GM19239 (cell line): ENCODE results near the gene OR9Q1.
"Not testable (repeated sequence)": the region's sequence is repeated elsewhere in the genome, so short reads cannot be mapped to it uniquely, and the experiment has no call there.

ENCODE experiments used
- DNase-seq: peaks from one replicate; pipeline ENCODE4 v3.0.0; 2011; ENCODE audit warnings: low spot score; ENCODE audit not compliant: insufficient read length
- FAIRE-seq: peaks from 2 replicates; lab custom pipeline; 2011; peaks lifted over from hg19 to GRCh38; lab: Jason Lieb, UNC

OR9Q1 gene

DNA sequence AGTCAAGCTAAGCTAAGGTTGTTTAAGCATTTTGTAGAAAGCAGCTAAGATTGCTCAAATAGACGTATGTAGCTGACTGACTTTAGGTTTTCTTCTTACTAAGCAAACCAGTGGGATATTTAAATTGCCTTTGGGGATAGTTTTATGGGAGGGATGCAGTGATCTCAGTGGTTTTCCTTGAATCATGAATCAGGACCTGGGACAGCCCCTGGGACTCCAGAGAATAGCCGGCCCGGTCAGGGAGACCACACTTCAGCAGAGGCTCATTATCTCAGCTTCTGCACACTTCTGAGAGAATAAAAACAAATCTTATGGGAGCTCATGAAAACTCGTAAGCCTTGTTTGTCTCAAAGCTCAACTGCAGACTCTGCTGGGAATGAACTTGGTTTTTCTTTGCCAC is 101.8 kb downstream of the OR9Q1 start, which contains the start of gene OR9I1:
Gene OR9I1, minus strand, starts transcription at position 62 of the 400 bp plus-strand sequence. CDS start 6,086 bp downstream, outside the sequence.
- FAIRE-seq: no peak
- no peak for DNase-seq

GRCh38 chr11:58127350-58127749 is 103.7 kb downstream of the OR9Q1 start:
- DNase-seq (no peak), FAIRE-seq (no peak)

DNA sequence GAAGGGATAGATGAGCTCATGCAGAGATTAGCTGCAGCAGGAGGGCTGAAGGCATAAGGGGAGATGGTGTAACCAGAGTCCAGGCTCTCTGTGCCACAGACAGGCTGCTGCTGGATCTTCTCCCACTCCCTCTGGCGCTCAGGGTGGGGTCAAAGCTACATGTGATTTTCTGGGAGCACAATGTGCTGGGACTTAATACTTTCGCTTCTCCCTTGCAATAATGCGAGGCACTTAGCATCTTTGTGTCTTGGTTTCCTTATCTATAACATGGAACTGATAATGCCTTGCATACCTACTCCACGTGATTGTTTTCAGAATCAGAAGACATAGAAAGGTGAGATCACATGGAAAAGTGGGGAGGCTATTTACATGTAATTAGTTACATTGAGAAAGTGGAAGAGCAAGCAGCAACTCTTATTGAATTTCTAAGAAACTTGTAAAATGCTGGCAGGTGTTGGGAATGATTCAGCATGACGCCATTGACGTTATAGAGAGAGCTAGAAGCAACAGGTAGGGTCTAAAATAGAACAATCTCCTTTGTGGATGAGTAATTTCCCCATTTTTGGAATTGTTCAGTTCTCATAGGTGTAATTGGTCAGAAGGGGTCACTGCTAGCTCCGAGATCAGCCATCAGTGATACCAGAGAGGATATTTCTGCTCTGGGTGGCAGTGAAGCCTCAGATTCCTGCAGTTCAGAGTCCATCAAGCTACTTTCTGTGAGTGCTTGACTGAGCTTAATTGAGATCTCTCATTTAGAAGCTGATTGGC is 109.8 kb downstream of the OR9Q1 start:
- DNase-seq: no peak
- no peak for FAIRE-seq

DNA sequence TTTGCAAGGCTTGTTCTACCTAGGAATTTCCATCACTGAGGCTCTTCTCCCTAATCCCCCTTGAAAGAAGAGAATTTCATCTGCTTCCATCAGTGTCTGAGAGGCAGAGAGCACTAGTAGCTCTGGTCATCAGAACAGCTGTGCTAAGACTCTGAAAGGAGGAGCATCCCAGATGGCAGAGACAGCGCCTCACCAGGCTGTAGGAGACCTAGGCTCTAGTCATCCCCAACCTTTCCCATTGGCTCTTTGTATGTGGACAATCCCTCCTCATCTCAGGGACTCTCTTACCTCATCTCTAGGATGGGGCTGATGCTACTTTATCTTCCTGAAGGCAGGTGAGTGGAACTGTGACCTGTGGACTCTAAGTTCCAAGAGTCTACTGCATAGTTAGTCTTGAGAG is 110.5 kb downstream of the OR9Q1 start:
- no peak for FAIRE-seq
- no peak for DNase-seq

DNA sequence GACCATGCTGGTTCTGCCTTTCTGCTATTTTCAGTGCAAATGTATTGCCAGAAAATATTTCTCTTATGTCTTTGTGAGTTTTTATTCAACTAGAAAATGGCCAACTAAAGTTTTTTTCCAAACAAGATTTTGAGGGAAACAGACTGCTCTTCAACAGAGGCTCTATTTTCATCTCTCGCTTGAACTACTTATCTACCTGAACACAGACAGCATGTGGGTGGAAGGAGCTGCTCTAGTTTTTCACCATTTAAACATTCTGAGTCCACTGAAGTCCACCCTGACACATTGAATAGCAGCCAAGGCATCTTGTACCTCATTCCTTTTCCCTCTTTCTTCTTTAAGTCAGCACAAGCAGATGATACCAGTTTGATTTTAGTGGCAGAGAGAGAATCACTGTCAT is 111.5 kb downstream of the OR9Q1 start:
- FAIRE-seq (no peak), DNase-seq (no peak)

DNA sequence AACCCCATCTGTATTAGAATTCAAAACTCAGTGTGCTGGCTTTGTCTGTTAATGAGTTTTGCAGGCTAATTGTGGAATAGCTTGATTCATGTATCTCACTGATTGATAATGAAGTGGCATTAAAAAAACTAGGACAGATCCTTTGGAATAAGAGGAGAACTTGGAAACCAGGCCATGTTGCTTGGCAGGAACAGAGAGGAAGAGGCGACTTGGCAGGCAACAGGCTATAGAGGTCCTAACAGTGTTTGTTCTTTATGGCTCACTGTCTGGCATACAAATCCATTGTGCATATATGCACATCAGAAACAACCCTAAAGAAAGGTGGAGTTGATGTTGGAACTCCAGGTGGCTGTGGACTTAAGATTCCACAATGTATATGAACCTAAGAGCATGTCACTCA is 119.1 kb downstream of the OR9Q1 start:
- no peak for FAIRE-seq
- DNase-seq: no peak

GRCh38 chr11:58152781-58153180 is 129.1 kb downstream of the OR9Q1 start:
- FAIRE-seq (no peak), DNase-seq (no peak)

- FAIRE-seq: no peak
- no peak for DNase-seq
Measured at GRCh38 chr11:58164389-58164788, 140.7 kb downstream of the OR9Q1 start.

DNA sequence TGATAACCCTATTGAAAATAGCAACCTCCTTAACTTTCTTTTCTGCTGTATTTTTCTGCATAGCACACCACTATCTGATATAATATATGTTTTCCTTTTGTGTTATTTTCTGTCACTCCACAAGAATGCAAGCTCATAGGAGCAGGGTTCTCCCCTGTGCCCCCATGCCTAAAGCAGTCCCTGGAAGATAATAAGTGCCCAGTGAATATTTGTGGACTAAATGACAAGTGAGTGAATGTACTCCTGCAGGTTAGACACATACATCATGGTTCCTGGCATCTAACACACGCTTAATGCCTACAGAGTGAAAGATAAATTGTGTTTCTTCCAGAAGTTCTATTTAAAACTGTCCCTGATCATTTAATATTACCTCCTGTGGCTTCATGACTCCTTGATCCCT is 141.3 kb downstream of the OR9Q1 start:
- DNase-seq: no peak
- FAIRE-seq: no peak

- FAIRE-seq: no peak
Measured at GRCh38 chr11:58165504-58166106, 141.9 kb downstream of the OR9Q1 start.

DNA sequence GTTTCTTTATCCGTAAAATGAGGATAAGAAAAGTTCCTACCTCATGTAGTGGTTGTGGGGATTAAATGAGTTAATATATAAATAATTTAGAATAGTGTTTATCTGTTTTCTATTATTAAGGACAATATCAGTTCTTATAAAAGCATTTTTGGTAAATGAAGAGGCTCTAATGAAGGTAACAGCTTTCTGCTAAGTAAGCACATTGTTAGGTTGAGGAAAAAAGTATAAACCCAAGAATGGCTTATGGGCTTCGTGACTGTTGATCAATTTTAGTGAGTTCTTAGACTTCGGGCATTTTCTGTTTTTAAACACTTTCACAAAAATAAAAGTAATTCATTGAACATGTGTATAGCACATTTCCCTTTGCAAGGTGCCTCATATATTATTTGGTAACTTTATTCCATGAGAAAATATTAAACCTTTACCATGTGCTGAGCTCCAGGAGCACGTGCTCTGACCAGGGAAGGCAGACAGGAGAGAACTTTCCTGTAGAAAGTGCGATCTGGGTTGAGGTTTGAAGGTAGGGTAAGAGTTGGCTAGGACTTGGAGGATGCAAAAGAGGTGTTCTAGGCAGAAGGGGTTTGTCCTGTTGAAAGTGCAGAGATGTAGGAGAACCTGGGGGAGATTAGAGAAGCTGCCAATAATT is 153.9 kb downstream of the OR9Q1 start:
- FAIRE-seq (no peak), DNase-seq (no peak)

More at GRCh38 chr11:58165504-58166106, 141.9 kb downstream of the OR9Q1 start:
- DNase-seq: no peak

- FAIRE-seq (no peak), DNase-seq (no peak)
Measured at GRCh38 chr11:58178444-58178843, 154.8 kb downstream of the OR9Q1 start.

GRCh38 chr11:58179648-58180047 is 156.0 kb downstream of the OR9Q1 start:
- FAIRE-seq: no peak
- no peak for DNase-seq

DNA sequence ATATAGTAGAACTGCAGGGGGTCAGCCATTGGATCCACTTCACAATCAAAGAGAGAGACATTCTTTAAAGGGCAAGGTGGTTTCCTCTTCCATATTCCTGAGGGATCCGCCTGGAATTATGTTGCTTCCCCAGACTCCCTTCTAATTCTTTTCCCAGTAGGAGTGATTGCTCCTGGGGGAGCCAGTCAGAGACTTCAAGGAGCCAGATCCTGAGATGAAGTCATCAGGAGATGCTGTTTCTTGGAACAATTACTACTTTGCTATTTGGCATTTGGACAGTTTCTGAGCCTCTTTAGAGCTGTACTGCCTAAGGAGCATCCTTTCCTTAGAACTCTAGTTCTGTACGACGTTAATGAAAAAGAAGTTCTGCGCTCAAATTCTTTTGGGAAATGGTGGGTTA is 163.3 kb downstream of the OR9Q1 start:
- DNase-seq: no peak
- no peak for FAIRE-seq

- FAIRE-seq (no peak), DNase-seq (no peak)
Measured at GRCh38 chr11:58188770-58189169, 165.1 kb downstream of the OR9Q1 start, which contains the start of gene OR9Q2. Gene OR9Q2, plus strand, starts transcription at chr11:58189070. Its CDS starts 1,421 bp downstream, at chr11:58190491.

GRCh38 chr11:58192229-58192628 is 168.5 kb downstream of the OR9Q1 start:
- DNase-seq: no peak
- FAIRE-seq: no peak

GRCh38 chr11:58193391-58193790 is 169.7 kb downstream of the OR9Q1 start:
- FAIRE-seq (no peak), DNase-seq (no peak)

- FAIRE-seq: no peak
- DNase-seq: no peak
Measured at GRCh38 chr11:58195939-58196338, 172.3 kb downstream of the OR9Q1 start.

DNA sequence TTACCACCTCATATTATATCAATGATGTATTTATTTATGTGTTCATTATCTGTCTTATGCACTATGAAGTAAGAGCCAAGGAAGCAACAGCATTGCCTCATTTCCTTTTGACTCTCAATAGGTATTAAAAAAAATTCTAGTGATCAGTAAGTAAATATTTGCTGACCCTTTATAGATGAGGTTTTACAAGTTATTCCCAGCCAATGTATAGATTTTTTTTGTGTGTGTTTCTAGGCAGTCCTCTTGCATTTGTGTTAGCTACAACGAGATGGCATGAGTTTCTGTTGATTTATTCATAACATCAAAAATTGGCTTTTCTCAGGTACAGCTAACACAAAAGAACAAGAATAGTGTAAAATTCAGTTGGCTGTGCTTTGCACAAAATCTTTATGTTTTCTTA is 175.6 kb downstream of the OR9Q1 start:
- no peak for FAIRE-seq

GRCh38 chr11:58204042-58204441 is 180.4 kb downstream of the OR9Q1 start, which contains the start of gene OR1S2:
Gene OR1S2, minus strand, starts transcription at chr11:58204142. Its CDS starts 0 bp downstream, at chr11:58204142.
- FAIRE-seq (no peak), DNase-seq (no peak)

More for the DNA sequence above, 175.6 kb downstream of the OR9Q1 start:
- DNase-seq: no peak

GRCh38 chr11:58212420-58212819 is 188.7 kb downstream of the OR9Q1 start, which contains the start of gene OR1S1:
Gene OR1S1, plus strand, starts transcription at chr11:58212720.
- not testable (repeated sequence) for DNase-seq, FAIRE-seq
